HUES48 (cell line): ENCODE data around the gene APCDD1L.

Experiments used
- H3K27ac ChIP-seq: one replicate; pipeline ENCODE4 v1.7.0; 2013; ENCODE audit warnings: low read depth, low read length, inconsistent platforms
- H3K27me3 ChIP-seq: 2 replicates; pipeline ENCODE4 v1.6.1; 2013; ENCODE audit warnings: mild to moderate bottlenecking, low read length; ENCODE audit not compliant: control insufficient read depth, insufficient read depth
- H3K36me3 ChIP-seq: 2 replicates; pipeline ENCODE4 v1.6.1; 2013; ENCODE audit warnings: low read length; ENCODE audit not compliant: control insufficient read depth, insufficient read depth
- H3K4me1 ChIP-seq: 2 replicates; pipeline ENCODE4 v1.6.1; 2013; ENCODE audit warnings: mild to moderate bottlenecking, low read length; ENCODE audit not compliant: control insufficient read depth, insufficient read depth
- H3K4me3 ChIP-seq: 2 replicates; pipeline ENCODE4 v1.5.1; 2013; ENCODE audit warnings: mild to moderate bottlenecking, low read depth, low read length
- H3K9ac ChIP-seq: 2 replicates; pipeline ENCODE4 v1.6.1; 2013; ENCODE audit warnings: mild to moderate bottlenecking, low read depth, low read length, moderate library complexity
- H3K9me3 ChIP-seq: 2 replicates; pipeline ENCODE4 v1.6.1; 2013; ENCODE audit warnings: low read length; ENCODE audit not compliant: control insufficient read depth, insufficient read depth

The APCDD1L gene

GRCh38 chr20:58523971-58524315, 8.7 kb upstream of the APCDD1L start:
- H3K27ac ChIP-seq = no peak overlapping the region

GRCh38 chr20:58523072-58523970, 8.1 kb upstream of the APCDD1L start:
- H3K9me3 ChIP-seq = peaks cover 24% of the 10 kb centered on the region
- no peaks in the 10 kb centered on the region for H3K27me3 ChIP-seq
- no peak overlapping the region for H3K27ac ChIP-seq
- H3K4me3 ChIP-seq = no peak overlapping the region
- H3K9ac ChIP-seq = no peak overlapping the region
- H3K36me3 ChIP-seq = no peaks in the 10 kb centered on the region
- H3K4me1 ChIP-seq = peaks cover 13% of the 10 kb centered on the region; the same call in 1 of the 2 replicates

More at GRCh38 chr20:58523971-58524315, 8.7 kb upstream of the APCDD1L start:
- Histone ChIP-seq H3K36me3 (no peaks in the 10 kb centered on the region), H3K9ac (no peak overlapping the region), H3K27me3 (no peaks in the 10 kb centered on the region), H3K4me3 (no peak overlapping the region), H3K4me1 (peaks cover 13% of the 10 kb centered on the region; the same call in 1 of the 2 replicates), H3K9me3 (peaks cover 24% of the 10 kb centered on the region)

DNA sequence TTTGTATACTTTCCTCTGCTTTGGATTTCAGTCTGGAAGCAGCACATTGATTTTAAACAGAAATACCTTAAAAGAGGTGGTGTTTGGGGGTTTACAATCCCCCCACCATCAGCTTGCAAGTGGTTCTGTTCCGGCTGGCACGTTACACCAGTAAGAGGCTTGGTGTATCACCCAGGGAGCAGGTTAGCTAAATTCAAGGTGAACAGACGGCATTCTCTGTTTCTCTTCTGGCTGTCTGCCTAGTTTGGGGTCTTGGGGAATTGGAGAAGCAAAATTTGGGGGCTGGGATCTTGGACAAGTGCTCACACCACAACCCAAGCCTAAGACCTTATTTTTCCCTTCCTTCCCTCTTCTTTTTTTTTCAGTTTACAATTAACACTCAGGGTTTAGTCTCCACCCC, 7.5 kb upstream of the APCDD1L start:
- Histone ChIP-seq H3K9me3 (peaks cover 24% of the 10 kb centered on the region), H3K4me1 (peaks cover 13% of the 10 kb centered on the region; the same call in 1 of the 2 replicates), H3K9ac (no peak overlapping the region), H3K4me3 (no peak overlapping the region), H3K27ac (no peak overlapping the region), H3K27me3 (no peaks in the 10 kb centered on the region), H3K36me3 (no peaks in the 10 kb centered on the region)

DNA sequence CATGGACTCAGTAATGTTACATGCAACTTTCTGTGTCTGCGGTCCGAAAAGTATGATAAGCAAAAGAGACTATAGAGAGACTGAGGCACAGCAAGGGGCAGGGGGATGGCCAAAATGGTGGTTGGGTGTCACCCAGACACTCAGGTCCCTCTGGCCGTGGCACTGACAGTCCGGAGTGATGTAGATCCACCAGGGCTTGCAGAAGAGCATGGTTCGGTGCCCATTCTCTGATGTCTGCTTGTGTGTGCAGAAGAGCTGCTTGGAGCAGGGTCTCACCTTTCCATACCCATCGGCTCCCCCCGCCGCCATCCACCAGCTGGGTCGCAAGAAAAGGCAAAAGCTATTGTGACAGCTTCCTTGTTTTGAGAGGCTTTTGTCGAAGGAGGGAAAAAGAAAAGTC, 6.6 kb upstream of the APCDD1L start:
- H3K27me3 ChIP-seq = no peaks in the 10 kb centered on the region
- H3K9ac ChIP-seq = no peak overlapping the region
- H3K27ac ChIP-seq = no peak overlapping the region
- no peak overlapping the region for H3K4me3 ChIP-seq
- peaks cover 16% of the 10 kb centered on the region for H3K9me3 ChIP-seq
- H3K36me3 ChIP-seq = no peaks in the 10 kb centered on the region
- H3K4me1 ChIP-seq = peaks cover 13% of the 10 kb centered on the region; the same call in 1 of the 2 replicates

DNA sequence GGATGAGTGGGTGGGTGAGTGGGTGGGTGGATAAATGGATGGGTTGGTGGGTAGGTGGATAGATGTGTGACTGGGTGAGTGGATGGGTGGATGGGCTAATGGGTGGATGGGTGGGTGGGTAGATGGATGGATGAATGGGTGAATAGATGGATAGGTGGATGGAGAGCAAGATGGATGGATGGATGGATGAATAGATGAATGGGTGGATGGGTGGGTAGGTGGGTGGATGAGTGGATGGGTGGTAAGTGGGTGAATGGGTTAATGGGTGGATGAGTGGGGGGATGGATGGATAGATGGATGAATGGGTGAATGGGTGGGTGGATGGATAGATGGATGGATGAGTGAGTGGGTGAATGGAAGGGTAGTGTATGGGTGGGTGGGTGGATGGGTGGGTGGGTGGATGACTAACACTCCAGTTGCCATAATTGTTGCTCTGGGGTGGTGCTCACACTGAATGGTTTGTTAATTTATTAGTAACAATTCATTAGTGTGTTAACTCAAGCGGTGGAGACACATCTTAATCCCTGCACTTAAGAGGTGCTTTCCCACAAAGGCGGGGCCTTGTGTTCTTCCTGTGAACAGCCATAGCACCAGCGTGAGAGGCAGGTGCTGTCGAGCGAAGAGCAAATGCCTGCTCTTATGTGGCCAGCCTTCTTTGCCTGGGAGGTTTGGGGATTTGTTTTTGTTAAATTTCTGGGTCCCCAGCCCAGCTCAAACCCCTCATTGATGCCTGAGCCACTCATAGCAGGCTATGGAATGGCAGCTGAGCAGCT, 4.9 kb upstream of the APCDD1L start:
- H3K36me3 ChIP-seq = no peaks in the 10 kb centered on the region
- H3K27me3 ChIP-seq = peaks cover 16% of the 10 kb centered on the region
- no peak overlapping the region for H3K4me3 ChIP-seq
- no peak overlapping the region for H3K27ac ChIP-seq
- peaks cover 1% of the 10 kb centered on the region; the same call in 1 of the 2 replicates for H3K9me3 ChIP-seq
- peaks cover 18% of the 10 kb centered on the region for H3K4me1 ChIP-seq
- H3K9ac ChIP-seq = no peak overlapping the region

- Histone ChIP-seq H3K4me3 (no peak overlapping the region), H3K27ac (no peak overlapping the region), H3K9me3 (no peaks in the 10 kb centered on the region), H3K9ac (no peak overlapping the region), H3K36me3 (no peaks in the 10 kb centered on the region), H3K27me3 (peaks cover 26% of the 10 kb centered on the region), H3K4me1 (peaks cover 18% of the 10 kb centered on the region)
Observed at GRCh38 chr20:58518896-58519593, 3.8 kb upstream of the APCDD1L start.

DNA sequence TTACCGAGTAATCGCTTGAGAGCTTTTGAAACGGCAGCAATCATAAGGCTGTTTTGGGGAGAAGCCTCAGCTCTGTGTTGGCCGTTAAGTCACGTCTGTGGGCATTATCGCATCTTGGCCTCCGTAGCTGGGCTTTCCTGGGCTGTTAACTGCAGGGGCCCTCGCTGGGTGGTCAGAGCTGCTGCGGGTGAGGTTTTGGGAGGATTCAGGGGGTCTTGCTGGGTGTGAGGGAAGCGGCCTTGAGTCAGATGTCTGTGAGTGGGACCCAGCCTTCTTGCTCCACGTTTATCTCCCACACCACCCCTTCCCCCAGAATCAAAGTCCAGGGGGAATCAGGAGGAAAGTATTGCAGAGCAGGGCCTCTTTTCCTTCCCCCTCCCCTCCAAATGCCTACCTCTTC, 3.2 kb upstream of the APCDD1L start:
- Histone ChIP-seq H3K27ac (no peak overlapping the region), H3K9me3 (no peaks in the 10 kb centered on the region), H3K4me1 (peaks cover 15% of the 10 kb centered on the region), H3K36me3 (no peaks in the 10 kb centered on the region), H3K4me3 (no peak overlapping the region), H3K9ac (no peak overlapping the region), H3K27me3 (peaks cover 33% of the 10 kb centered on the region)

DNA sequence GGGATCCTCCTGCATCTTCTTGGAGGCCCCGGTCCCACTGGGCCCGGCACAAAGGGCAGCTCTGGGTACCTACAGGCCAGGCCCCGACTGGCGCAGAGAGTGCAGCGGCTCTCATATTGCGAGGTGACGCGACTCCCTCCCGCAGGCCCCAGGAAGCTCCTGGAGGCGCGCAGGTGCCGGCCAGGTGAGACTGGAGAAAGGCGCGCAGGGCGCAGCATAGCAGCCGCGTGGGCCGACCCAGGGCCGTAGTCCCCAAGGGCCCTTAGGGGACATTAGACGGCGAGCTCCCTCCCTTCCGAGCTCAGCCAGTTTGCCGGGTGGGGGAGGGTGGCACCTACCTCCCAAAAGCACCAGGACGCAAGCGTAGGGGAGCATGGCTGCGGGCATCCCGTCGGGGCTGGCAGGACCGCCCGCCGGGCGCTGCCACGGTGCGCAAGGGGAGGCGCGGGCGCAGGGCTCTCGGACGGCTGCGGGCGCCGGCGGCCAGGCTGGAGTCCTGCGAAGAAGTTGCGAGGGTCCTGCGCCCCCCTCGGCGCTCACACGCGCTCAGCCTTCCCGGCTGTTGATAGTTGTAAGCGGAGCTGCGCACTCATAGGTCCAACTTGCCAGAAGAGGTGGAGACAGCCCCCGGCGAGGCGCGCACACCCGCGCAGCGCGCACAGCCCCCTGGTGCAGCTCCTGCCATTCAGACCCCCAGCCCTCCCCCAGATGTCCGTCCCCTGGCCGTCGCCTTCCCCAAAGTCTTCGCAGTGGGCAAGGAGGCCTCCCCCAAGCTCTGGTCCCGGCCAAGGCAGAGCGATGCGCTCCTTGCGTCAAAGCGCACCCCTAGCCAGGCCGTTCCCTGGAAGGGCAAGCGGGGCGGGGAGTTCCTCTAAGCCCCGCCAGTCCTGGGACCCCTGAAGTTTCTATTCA, 622 bp downstream of the APCDD1L start:
- Histone ChIP-seq H3K9me3 (0 out of 2 replicates have a peak, but pooled peaks cover 3% of the 10 kb centered on the region), H3K36me3 (no peaks in the 10 kb centered on the region), H3K4me3 (peak overlapping the region; percentile 66), H3K27me3 (peaks cover 46% of the 10 kb centered on the region), H3K4me1 (peaks cover 14% of the 10 kb centered on the region), H3K9ac (no peak overlapping the region), H3K27ac (no peak overlapping the region)

- Histone ChIP-seq H3K4me3 (peak overlapping the region; percentile 66), H3K27ac (no peak overlapping the region), H3K9me3 (0 out of 2 replicates have a peak, but pooled peaks cover 3% of the 10 kb centered on the region), H3K36me3 (no peaks in the 10 kb centered on the region), H3K4me1 (peaks cover 14% of the 10 kb centered on the region), H3K9ac (no peak overlapping the region), H3K27me3 (peaks cover 46% of the 10 kb centered on the region)
Observed at GRCh38 chr20:58513580-58514285, 1.5 kb downstream of the APCDD1L start.
